ENCODE results near the gene FBXL14.

- TF ChIP-seq EZH2 (IDR thresholded peaks at IDR 0.05; ENCODE audit: insufficient read depth, poor library complexity, severe bottlenecking), result no peak
- no peak for TF ChIP-seq EZH2phosphoT487 (IDR thresholded peaks at IDR 0.05; ENCODE audit: insufficient read depth, low read depth)
Observed at GRCh38 chr12:1592444-1593173, 1.8 kb downstream of the FBXL14 start.

All from GM23248 (cell line).